Measurements from ENCODE around the gene CELF2. TPM values are rescaled to one million over a fixed set of nuclear protein-coding genes. Genes with fewer than 3 reads are reported as not detected.

CELF2 gene
- total and polyA plus RNA-seq, 9 of the 15 experiments (the other 6 are each of a cell fraction or from before 2014, with no cell fraction given) = 4.0 to 20.3 (median 11.1) TPM

GRCh38 chr10:11146402-11147171 lies 128.9 kb downstream of the CELF2 start (continued):
- no peak for TF ChIP-seq ZMIZ1 (IDR thresholded peaks at IDR 0.05; ENCODE audit: low read depth in 2 of 2, low read length in 2 of 2)
- TF ChIP-seq ZNF76 (CRISPR knock-in tag; IDR thresholded peaks at IDR 0.05; ENCODE audit: borderline replicate concordance) = 0 out of 2 replicates have a peak, but pooled peaks have one; percentile 65
- peak; percentile 65 for TF ChIP-seq TAL1 (IDR thresholded peaks at IDR 0.05)
- TF ChIP-seq WHSC1 (IDR thresholded peaks at IDR 0.05; ENCODE audit: low read length) = no peak
- peak; percentile 58; the same call in 1 of the 2 replicates for TF ChIP-seq FOXM1 (IDR thresholded peaks at IDR 0.05; ENCODE audit: low read depth)
- no peak for TF ChIP-seq FOXM1 (CRISPR knock-in tag; IDR thresholded peaks at IDR 0.05; ENCODE audit: low read depth)
- no peak for TF ChIP-seq COPS2 (conservative IDR thresholded peaks at IDR 0.05)
- TF ChIP-seq MYC (IDR thresholded peaks at IDR 0.05; ENCODE audit: low read depth, low read length) = no peak
- TF ChIP-seq MYC (CRISPR knock-in tag; IDR thresholded peaks at IDR 0.05; ENCODE audit: borderline replicate concordance, low read depth) = no peak
- no peak for TF ChIP-seq ZNF785 (CRISPR knock-in tag; IDR thresholded peaks at IDR 0.05)
- TF ChIP-seq HLTF (IDR thresholded peaks at IDR 0.05) = no peak
- no peak for TF ChIP-seq HMG20A (CRISPR knock-in tag; conservative IDR thresholded peaks at IDR 0.05)
- TF ChIP-seq FIP1L1 (IDR thresholded peaks at IDR 0.05; ENCODE audit: low read depth, low read length, poor library complexity, severe bottlenecking) = no peak
- TF ChIP-seq CEBPG (CRISPR knock-in tag; IDR thresholded peaks at IDR 0.05) = no peak
- no peak for TF ChIP-seq CEBPG (tag; conservative IDR thresholded peaks at IDR 0.05 in 1 of 2, IDR thresholded peaks at IDR 0.05 in 1 of 2)
- TF ChIP-seq, protein P1, sequence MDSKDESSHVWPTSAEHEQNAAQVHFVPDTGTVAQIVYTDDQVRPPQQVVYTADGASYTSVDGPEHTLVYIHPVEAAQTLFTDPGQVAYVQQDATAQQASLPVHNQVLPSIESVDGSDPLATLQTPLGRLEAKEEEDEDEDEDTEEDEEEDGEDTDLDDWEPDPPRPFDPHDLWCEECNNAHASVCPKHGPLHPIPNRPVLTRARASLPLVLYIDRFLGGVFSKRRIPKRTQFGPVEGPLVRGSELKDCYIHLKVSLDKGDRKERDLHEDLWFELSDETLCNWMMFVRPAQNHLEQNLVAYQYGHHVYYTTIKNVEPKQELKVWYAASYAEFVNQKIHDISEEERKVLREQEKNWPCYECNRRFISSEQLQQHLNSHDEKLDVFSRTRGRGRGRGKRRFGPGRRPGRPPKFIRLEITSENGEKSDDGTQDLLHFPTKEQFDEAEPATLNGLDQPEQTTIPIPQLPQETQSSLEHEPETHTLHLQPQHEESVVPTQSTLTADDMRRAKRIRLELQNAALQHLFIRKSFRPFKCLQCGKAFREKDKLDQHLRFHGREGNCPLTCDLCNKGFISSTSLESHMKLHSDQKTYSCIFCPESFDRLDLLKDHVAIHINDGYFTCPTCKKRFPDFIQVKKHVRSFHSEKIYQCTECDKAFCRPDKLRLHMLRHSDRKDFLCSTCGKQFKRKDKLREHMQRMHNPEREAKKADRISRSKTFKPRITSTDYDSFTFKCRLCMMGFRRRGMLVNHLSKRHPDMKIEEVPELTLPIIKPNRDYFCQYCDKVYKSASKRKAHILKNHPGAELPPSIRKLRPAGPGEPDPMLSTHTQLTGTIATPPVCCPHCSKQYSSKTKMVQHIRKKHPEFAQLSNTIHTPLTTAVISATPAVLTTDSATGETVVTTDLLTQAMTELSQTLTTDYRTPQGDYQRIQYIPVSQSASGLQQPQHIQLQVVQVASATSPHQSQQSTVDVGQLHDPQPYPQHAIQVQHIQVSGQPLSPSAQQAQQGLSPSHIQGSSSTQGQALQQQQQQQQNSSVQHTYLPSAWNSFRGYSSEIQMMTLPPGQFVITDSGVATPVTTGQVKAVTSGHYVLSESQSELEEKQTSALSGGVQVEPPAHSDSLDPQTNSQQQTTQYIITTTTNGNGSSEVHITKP (IDR thresholded peaks at IDR 0.05; ENCODE audit: partially characterized antibody) = no peak
- TF ChIP-seq CBFA2T3 (IDR thresholded peaks at IDR 0.05) = peak; percentile 81
- no peak for TF ChIP-seq EGR1 (conservative IDR thresholded peaks at IDR 0.05)
- TF ChIP-seq ZBTB12 (CRISPR knock-in tag; IDR thresholded peaks at IDR 0.05) = 0 out of 2 replicates have a peak, but pooled peaks have one; percentile 24
- 0 out of 4 replicates have a peak, but pooled peaks of 1 of the 2 experiments have one; percentile 15 for TF ChIP-seq RCOR1 (IDR thresholded peaks at IDR 0.05; ENCODE audit: borderline replicate concordance in 1 of 2, low read depth in 2 of 2, low read length in 2 of 2)
- no peak for TF ChIP-seq ZNF668 (CRISPR knock-in tag; IDR thresholded peaks at IDR 0.05)
- TF ChIP-seq DPF2 (IDR thresholded peaks at IDR 0.05) = 0 out of 2 replicates have a peak, but pooled peaks have one; percentile 23

Data from K562 (cell line).